Esophagus (tissue), 2 donors: ENCODE data around the gene SPATA16. TPM values are rescaled to one million over a fixed set of nuclear protein-coding genes. Genes with fewer than 3 reads are reported as not detected.

Source experiments
- H3K27ac ChIP-seq, 2 donors: one replicate each; pipeline ENCODE4 v1.5.1; 2013; ENCODE audit warnings: low read depth in 2 of 2, mild to moderate bottlenecking in 2 of 2, inconsistent platforms in 1 of 2, low read length in 1 of 2, moderate library complexity in 1 of 2
- H3K27me3 ChIP-seq, 2 donors: one replicate each; pipeline ENCODE4 v1.6.1; 2013; ENCODE audit warnings: low read length in 2 of 2, control low read depth in 1 of 2, mild to moderate bottlenecking in 1 of 2; ENCODE audit not compliant: insufficient read depth in 2 of 2, control insufficient read depth in 1 of 2
- H3K36me3 ChIP-seq, 2 donors: one replicate each; pipeline ENCODE4 v1.6.1; 2013; ENCODE audit warnings: low read length in 1 of 2; ENCODE audit not compliant: control insufficient read depth in 2 of 2, insufficient read depth in 2 of 2
- H3K4me1 ChIP-seq, 2 donors: one replicate each; pipeline ENCODE4 v1.6.1; 2013; ENCODE audit warnings: low read length in 1 of 2; ENCODE audit not compliant: control insufficient read depth in 2 of 2, insufficient read depth in 2 of 2
- H3K4me3 ChIP-seq, 2 donors: one replicate each; pipeline ENCODE4 v1.5.1; 2013; ENCODE audit warnings: low read length in 2 of 2, mild to moderate bottlenecking in 2 of 2, low read depth in 1 of 2, moderate library complexity in 1 of 2
- H3K9me3 ChIP-seq, 2 donors: one replicate each; pipeline ENCODE4 v1.6.1; 2013; ENCODE audit warnings: mild to moderate bottlenecking in 2 of 2, low read depth in 1 of 2, low read length in 1 of 2, moderate library complexity in 1 of 2; ENCODE audit not compliant: control insufficient read depth in 2 of 2, insufficient read depth in 1 of 2
- WGBS, 2 donors: extraction: QIAGEN DNeasy Blood & Tissue Kit; methylation state at CpG; one replicate each; pipeline ENCODE4 v1.1.7; 2013; 5-methylcytosine and 5-hydroxymethylcytosine counted together
- polyA plus RNA-seq, 2 donors: library from polyadenylated mRNA; stranded (reverse); fragments of 200-250 nt; gene quantifications; one replicate each; pipeline ENCODE4 v1.2.3, GENCODE V29; 2013
- donor health status: healthy with polysubstance abuse.
- donor health status: Bipolar disorder and iron deficiency.

Gene SPATA16
- polyA plus RNA-seq, 2 donors: not detected

DNA sequence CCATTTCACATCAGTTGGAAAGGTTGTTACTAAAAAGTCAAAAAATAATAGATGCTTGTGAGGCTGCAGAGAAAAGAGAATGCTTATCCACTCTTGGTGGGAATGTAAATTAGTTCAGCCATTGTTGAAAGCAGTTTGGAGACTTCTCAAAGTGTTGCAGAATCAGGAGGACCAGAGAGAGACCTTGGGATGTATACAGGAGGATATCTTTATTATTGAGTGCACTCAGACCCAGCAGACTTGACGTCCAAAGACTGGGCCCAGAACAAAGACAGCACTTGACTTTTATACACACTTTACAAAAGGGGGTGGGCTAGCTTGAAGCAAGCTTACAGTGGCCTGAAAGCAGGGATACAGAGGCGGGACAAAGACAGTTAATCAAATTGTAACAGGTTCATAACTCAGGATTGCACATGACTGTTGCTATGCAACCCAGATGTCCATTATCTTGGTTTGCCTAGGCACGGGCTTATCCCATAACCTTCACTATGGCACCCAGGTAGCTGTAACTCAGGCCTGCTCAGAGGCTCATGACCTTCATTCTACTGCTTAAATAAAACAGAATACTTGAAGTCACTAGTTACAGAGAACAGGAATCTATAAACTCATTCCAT, 127.7 kb downstream of the SPATA16 start:
- Histone ChIP-seq H3K27me3 (no peaks in the 10 kb centered on the region), H3K4me1 (no peaks in the 10 kb centered on the region), H3K9me3 (no peaks in the 10 kb centered on the region), H3K36me3 (no peaks in the 10 kb centered on the region), H3K27ac (no peak overlapping the region), H3K4me3 (no peak overlapping the region)
- WGBS, 2 donors: 46 to 53% methylated on average over 3 of the region's 3 CpGs

DNA sequence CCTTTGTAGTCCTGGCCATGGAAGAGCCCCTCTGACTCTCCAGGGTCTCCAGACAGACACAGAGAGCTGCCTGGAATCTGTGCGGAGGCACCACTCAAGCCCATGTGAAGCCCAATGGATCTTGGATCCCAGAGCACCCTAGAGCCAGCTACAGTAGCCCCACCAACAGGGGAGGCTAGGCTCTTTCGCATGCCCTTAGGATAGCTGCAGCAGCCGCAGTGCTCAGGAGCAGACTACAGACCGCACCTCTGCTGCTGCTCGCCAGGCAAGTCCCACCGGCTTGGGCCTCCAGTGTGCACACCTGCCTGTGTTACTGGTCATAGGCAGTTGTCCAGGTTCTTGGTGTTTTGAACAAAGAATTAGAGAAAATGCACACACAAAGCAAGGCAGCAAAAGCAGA, 131.6 kb downstream of the SPATA16 start:
- no peak overlapping the region for H3K27ac ChIP-seq
- no peaks in the 10 kb centered on the region for H3K27me3 ChIP-seq
- no peaks in the 10 kb centered on the region for H3K9me3 ChIP-seq
- H3K4me3 ChIP-seq: no peak overlapping the region
- H3K36me3 ChIP-seq: no peaks in the 10 kb centered on the region
- H3K4me1 ChIP-seq: no peaks in the 10 kb centered on the region
- 96% methylated on average over 6 of the region's 6 CpGs for WGBS, 2 donors

DNA sequence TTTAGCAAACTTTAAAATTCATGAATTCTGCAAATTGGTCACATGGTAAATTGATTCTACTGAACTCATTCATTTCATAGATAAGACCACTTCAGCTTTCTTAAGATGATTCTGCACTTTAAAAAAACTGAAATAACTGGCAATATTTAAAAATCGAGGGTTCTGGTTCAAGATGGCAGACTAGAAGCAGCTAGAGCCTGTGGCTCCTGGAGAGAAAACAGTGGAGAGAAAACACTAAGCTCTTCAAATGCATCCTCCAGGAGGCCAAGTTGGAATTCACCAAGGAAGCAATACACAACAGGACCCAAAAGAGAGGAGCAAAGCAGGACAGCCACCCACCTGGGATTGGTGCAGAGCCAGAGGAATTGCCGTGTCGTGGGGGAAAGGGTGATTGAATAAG, 132.1 kb downstream of the SPATA16 start:
- WGBS, 2 donors: 89% methylated on average over 3 of the region's 3 CpGs
- Histone ChIP-seq H3K4me3 (no peak overlapping the region), H3K27me3 (no peaks in the 10 kb centered on the region), H3K4me1 (no peaks in the 10 kb centered on the region), H3K9me3 (no peaks in the 10 kb centered on the region), H3K36me3 (no peaks in the 10 kb centered on the region), H3K27ac (no peak overlapping the region)

DNA sequence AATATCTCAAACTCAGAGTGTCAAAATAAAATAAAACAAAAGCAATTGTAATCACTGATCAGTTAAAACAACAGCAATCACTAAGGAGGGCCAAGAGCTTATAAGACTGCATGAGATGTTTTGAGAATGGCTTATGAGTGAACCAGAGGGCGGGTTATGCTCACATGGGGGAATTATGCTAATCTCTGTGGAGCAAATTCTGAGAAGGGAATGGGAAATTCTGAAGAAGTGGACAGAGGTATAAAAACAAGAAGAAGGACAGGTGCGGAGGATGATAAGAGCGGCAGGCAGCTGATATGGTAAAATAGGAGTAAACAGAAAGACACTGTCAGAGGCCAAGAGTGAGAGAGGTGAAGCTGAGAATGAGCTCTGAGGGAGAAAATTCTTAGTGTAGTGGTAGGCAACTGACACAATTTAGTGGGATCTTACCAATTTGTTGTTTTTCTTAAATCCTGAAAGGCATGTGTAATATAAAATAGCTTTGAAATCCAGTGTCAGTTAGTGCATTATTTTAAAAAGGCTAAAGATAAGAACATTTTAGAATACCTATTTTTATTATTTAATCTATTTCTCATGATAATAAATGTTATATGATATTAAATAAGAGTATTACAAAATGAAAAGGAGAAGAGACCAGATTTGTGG, 133.8 kb downstream of the SPATA16 start:
- Histone ChIP-seq H3K4me3 (no peak overlapping the region), H3K27me3 (no peaks in the 10 kb centered on the region), H3K4me1 (no peaks in the 10 kb centered on the region), H3K27ac (no peak overlapping the region), H3K9me3 (no peaks in the 10 kb centered on the region), H3K36me3 (no peaks in the 10 kb centered on the region)
- WGBS, 2 donors: 68 to 77% methylated on average over 3 of the region's 3 CpGs

DNA sequence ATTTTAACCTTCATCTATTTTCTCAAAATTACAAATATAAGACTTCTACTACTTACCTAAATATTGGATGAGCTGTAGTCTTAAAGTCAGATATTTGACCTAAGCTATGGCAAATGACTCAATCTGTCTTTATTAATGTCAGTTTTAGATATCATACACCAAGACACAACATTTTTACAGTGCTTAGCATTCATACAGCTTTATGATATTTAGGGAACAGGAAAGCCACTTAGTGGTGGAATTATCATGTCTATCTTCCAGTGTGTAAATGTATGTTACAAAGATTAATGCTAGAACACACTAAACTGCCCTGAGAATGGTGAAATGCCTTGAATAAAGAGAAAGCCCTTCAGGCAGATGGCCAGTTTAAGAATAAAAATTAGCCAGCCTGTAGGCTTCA, 135.0 kb downstream of the SPATA16 start:
- H3K4me1 ChIP-seq: no peaks in the 10 kb centered on the region
- no peak overlapping the region for H3K4me3 ChIP-seq

DNA sequence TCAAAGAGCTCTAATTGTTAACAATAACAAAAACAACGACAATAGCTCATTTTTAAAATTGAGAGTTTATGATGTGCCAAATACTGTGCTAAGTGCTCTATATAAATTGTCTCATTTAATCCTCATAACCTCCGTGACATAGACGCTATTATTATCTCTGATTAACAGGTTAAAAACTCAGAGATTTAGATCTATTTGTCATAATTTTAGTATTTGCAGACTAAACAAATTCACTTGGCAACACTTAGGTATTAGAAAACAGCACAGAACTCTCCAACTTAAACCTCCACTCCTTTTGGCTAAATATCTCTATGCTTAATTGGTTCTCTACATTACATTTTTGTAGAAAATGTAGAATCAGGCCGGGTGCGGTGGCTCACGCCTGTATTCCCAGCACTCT, 136.4 kb downstream of the SPATA16 start:
- no peak overlapping the region for H3K27ac ChIP-seq
- H3K4me3 ChIP-seq: no peak overlapping the region
- 80 to 86% methylated on average over 6 of the region's 6 CpGs for WGBS, 2 donors
- no peaks in the 10 kb centered on the region for H3K9me3 ChIP-seq
- H3K36me3 ChIP-seq: no peaks in the 10 kb centered on the region
- no peaks in the 10 kb centered on the region for H3K4me1 ChIP-seq
- H3K27me3 ChIP-seq: no peaks in the 10 kb centered on the region

More for the DNA sequence above, 135.0 kb downstream of the SPATA16 start:
- H3K9me3 ChIP-seq: no peaks in the 10 kb centered on the region
- H3K27ac ChIP-seq: no peak overlapping the region
- H3K27me3 ChIP-seq: no peaks in the 10 kb centered on the region
- no peaks in the 10 kb centered on the region for H3K36me3 ChIP-seq

DNA sequence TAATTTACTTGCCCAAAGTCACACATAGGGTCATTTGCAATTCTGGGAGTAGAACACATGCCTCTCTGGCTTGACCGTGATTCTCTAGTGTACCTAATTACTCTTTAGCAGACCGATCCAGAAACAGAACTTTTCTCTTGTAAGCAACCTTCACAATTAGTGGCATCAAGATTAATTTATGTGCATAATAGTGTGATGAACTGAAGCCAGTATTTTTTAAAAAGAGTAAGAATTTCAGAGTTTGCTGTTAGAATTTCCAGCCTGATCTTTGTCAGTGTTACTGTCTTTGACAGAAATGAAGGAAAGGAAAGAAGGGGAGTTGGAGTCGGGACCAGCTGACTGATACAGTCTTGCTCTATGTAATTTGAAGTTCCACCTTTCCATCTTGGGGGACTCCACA, 137.1 kb downstream of the SPATA16 start:
- WGBS, 2 donors: 75 to 80% methylated on average over 3 of the region's 3 CpGs
- Histone ChIP-seq H3K36me3 (no peaks in the 10 kb centered on the region), H3K27ac (no peak overlapping the region), H3K9me3 (no peaks in the 10 kb centered on the region), H3K27me3 (no peaks in the 10 kb centered on the region), H3K4me1 (no peaks in the 10 kb centered on the region), H3K4me3 (no peak overlapping the region)

DNA sequence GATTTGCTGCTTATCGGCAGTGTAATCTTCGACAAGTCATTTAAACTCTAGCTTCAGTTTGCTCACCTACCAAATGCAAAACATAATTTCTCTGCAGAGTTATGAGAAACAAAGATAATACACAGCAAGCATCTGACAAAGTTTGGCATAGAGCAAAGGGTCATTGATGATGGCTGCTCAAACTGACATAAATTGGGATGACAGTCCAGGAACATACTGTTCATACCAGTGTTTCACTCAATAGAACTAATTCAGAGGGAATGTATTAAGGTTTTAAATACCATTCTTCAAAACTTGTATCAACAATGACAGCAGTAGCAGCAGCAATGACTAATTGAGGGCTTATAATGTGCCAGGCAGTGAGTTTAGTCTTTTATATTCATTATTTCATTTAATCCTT, 137.6 kb downstream of the SPATA16 start:
- H3K9me3 ChIP-seq: no peaks in the 10 kb centered on the region
- WGBS, 2 donors: 83 to 88% methylated on average over 2 of the region's 2 CpGs
- H3K4me1 ChIP-seq: no peaks in the 10 kb centered on the region
- no peak overlapping the region for H3K27ac ChIP-seq
- H3K36me3 ChIP-seq: no peaks in the 10 kb centered on the region
- H3K4me3 ChIP-seq: no peak overlapping the region
- no peaks in the 10 kb centered on the region for H3K27me3 ChIP-seq

DNA sequence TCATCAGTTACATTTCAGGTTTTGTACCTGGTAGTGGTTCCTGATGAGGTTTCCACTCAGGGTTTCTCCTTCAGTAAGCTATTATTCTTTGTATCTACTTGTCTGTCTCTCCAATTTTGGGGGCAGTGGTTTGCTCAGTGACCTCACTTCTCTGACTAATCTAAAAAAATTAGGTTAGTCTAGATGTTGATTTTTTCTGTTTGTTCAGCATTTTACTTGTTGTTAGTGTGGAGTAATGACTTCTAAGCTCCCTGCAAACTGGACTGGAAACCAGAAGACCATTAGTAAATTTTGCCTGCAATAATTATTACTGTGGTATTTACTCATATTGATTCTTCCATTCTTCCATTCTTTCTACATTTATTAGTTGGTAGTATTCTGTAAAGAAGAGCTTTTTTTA, 139.4 kb downstream of the SPATA16 start:
- no peaks in the 10 kb centered on the region for H3K27me3 ChIP-seq
- no peaks in the 10 kb centered on the region for H3K36me3 ChIP-seq
- H3K4me1 ChIP-seq: no peaks in the 10 kb centered on the region
- H3K9me3 ChIP-seq: no peaks in the 10 kb centered on the region
- H3K4me3 ChIP-seq: no peak overlapping the region
- no peak overlapping the region for H3K27ac ChIP-seq

DNA sequence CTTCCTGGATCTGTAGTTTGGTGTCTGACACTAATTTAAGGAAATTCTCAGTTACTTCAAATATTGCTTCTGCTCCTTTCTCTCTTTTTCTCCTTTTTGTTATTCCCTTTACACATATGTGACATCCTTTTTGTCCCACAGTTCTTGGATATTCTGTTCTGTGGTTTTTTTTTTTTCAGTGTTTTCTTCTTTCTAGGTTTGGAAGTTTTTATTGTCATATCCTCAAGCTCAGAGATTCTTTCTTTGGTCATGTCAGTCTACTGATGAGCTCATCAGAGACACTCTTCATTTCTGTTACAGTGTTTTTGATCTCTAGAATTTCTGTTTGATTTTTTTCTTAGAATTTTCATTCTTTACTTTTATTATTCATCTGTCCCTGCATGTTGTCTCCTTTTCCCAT, 140.5 kb downstream of the SPATA16 start:
- H3K27me3 ChIP-seq: no peaks in the 10 kb centered on the region
- no peaks in the 10 kb centered on the region for H3K4me1 ChIP-seq
- H3K4me3 ChIP-seq: no peak overlapping the region
- no peaks in the 10 kb centered on the region for H3K9me3 ChIP-seq
- no peak overlapping the region for H3K27ac ChIP-seq
- no peaks in the 10 kb centered on the region for H3K36me3 ChIP-seq
